ENCODE measurements around the gene ANKRD12. TPM values are rescaled to one million over a fixed set of nuclear protein-coding genes. Genes with fewer than 3 reads are reported as not detected.

The ANKRD12 gene
- total RNA-seq, 3 donors from 2014 or later = 47.7 to 66.9 (median 51.5) TPM

DNA sequence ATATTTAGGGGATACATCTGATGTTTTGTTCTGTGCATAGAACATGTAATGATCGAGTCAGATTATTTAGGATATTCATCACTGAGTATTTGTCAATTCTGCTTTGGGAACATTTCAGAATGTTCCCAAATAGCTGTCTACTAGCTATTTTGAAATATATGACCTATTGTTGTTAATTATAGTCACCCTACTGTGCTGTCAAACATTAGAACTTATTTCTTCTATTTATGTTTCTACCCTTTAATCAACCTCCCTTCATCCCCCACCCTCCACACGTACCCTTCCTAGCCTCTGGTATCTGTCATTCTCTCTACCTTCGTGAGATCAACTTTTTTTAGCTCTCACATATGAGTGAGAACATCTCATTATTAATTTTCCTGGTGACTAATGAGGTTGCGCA is 40.9 kb downstream of the ANKRD12 start:
- no peak for DNase-seq (ENCODE audit: low spot score in 2 of 2)
- no peak overlapping the region for H3K27ac ChIP-seq
- H3K4me3 ChIP-seq = no peak overlapping the region
- intact Hi-C loops (cut with DNase I; ENCODE audit: low total_unique reads) = no loop called here
- H3K9me3 ChIP-seq = no peaks in the 10 kb centered on the region
- H3K27me3 ChIP-seq = no peaks in the 10 kb centered on the region
- TF ChIP-seq POLR2AphosphoS5 (IDR thresholded peaks at IDR 0.05) (no peak), POLR2A (IDR thresholded peaks at IDR 0.05) (no peak)
- TF ChIP-seq, protein P1, sequence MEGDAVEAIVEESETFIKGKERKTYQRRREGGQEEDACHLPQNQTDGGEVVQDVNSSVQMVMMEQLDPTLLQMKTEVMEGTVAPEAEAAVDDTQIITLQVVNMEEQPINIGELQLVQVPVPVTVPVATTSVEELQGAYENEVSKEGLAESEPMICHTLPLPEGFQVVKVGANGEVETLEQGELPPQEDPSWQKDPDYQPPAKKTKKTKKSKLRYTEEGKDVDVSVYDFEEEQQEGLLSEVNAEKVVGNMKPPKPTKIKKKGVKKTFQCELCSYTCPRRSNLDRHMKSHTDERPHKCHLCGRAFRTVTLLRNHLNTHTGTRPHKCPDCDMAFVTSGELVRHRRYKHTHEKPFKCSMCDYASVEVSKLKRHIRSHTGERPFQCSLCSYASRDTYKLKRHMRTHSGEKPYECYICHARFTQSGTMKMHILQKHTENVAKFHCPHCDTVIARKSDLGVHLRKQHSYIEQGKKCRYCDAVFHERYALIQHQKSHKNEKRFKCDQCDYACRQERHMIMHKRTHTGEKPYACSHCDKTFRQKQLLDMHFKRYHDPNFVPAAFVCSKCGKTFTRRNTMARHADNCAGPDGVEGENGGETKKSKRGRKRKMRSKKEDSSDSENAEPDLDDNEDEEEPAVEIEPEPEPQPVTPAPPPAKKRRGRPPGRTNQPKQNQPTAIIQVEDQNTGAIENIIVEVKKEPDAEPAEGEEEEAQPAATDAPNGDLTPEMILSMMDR (IDR thresholded peaks at IDR 0.05) = no peak
- peaks cover 0 to 2% of the 10 kb centered on the region in 2 donors for H3K4me1 ChIP-seq
- no peaks in the 10 kb centered on the region for H3K36me3 ChIP-seq

GRCh38 chr18:9178557-9178956 is 42.0 kb downstream of the ANKRD12 start:
- H3K4me1 ChIP-seq = peaks cover 0 to 2% of the 10 kb centered on the region in 2 donors
- H3K9me3 ChIP-seq = no peaks in the 10 kb centered on the region
- no peak for TF ChIP-seq POLR2AphosphoS5 (IDR thresholded peaks at IDR 0.05)
- TF ChIP-seq, protein P1 (IDR thresholded peaks at IDR 0.05) = no peak
- no peak for TF ChIP-seq POLR2A (IDR thresholded peaks at IDR 0.05)
- DNase-seq (ENCODE audit: low spot score in 2 of 2) = no peak
- intact Hi-C loops (cut with DNase I; ENCODE audit: low total_unique reads) = no loop called here
- no peaks in the 10 kb centered on the region for H3K27me3 ChIP-seq
- H3K27ac ChIP-seq = no peak overlapping the region
- H3K4me3 ChIP-seq = no peak overlapping the region
- no peaks in the 10 kb centered on the region for H3K36me3 ChIP-seq

DNA sequence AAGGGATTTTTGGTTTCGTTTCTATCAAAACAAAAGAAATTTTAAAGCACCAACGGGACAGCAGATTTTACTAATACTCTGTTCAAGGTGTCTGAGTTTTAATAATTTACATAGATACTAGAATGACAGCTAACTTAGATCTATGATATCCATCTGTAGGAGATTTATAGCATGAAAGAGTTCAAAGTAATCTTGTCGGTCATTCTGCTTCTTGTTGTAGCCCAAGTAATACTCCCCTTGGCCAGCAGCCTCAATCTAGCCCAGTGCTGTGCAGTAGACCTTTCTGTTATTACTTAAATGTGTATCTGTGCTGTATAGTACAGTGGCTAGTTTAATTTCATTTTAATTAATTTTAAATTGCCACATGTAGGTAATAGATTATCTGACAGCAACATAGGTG is 44.7 kb downstream of the ANKRD12 start:
- Histone ChIP-seq H3K4me1 (no peaks in the 10 kb centered on the region), H3K9me3 (no peaks in the 10 kb centered on the region), H3K27me3 (no peaks in the 10 kb centered on the region), H3K27ac (no peak overlapping the region), H3K36me3 (no peaks in the 10 kb centered on the region), H3K4me3 (no peak overlapping the region)
- no peak for TF ChIP-seq POLR2AphosphoS5 (IDR thresholded peaks at IDR 0.05)
- TF ChIP-seq POLR2A (IDR thresholded peaks at IDR 0.05) = no peak
- TF ChIP-seq, protein P1 (IDR thresholded peaks at IDR 0.05) = no peak
- no peak for DNase-seq (ENCODE audit: low spot score in 2 of 2)
- intact Hi-C loops (cut with DNase I; ENCODE audit: low total_unique reads) = no loop called here

DNA sequence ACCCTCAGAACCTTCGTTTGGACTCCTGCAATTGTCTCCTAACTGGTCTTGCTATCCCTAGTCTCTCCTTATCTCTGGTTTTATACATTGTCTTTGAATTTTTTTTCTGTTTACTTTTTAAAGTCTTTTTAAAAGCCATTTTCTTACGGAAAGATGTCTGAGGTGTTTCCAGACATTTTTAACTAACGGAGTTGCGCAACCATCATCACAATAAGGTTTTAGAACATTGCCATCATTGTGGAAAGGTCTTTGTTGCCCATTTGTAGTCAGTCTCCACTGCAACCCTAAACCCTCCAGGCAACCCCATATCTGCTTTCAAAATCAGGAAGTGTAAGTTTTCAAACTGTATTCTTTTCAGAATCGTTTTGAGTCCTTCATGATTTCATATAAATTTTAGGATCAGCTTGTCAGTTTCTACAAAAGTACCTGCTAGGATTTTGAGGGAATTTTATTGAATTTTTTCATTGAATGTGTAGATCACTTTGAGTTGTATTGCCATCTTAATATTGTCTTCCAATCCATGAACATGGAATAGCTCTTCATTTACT is 46.3 kb downstream of the ANKRD12 start:
- Histone ChIP-seq H3K36me3 (no peaks in the 10 kb centered on the region), H3K27ac (no peak overlapping the region), H3K27me3 (no peaks in the 10 kb centered on the region), H3K4me3 (no peak overlapping the region), H3K4me1 (no peaks in the 10 kb centered on the region), H3K9me3 (no peaks in the 10 kb centered on the region)
- DNase-seq (ENCODE audit: low spot score in 2 of 2) = no peak
- intact Hi-C loops (cut with DNase I; ENCODE audit: low total_unique reads) = no loop called here
- TF ChIP-seq, protein P1 (IDR thresholded peaks at IDR 0.05) = no peak
- TF ChIP-seq POLR2A (IDR thresholded peaks at IDR 0.05) = no peak
- TF ChIP-seq POLR2AphosphoS5 (IDR thresholded peaks at IDR 0.05) = no peak

GRCh38 chr18:9184998-9185613 is 48.5 kb downstream of the ANKRD12 start:
- no peaks in the 10 kb centered on the region for H3K36me3 ChIP-seq
- H3K27ac ChIP-seq = peak overlapping the region; percentile 27 to 64
- TF ChIP-seq POLR2A (IDR thresholded peaks at IDR 0.05) (no peak), POLR2AphosphoS5 (IDR thresholded peaks at IDR 0.05) (no peak)
- TF ChIP-seq, protein P1 (IDR thresholded peaks at IDR 0.05) = no peak
- DNase-seq (ENCODE audit: low spot score in 2 of 2) = no peak
- H3K4me3 ChIP-seq = peak overlapping the region in 1 of 3 donors; percentile 13
- intact Hi-C loops (cut with DNase I; ENCODE audit: low total_unique reads) = no loop called here
- no peaks in the 10 kb centered on the region for H3K27me3 ChIP-seq
- H3K9me3 ChIP-seq = no peaks in the 10 kb centered on the region
- H3K4me1 ChIP-seq = no peaks in the 10 kb centered on the region

All from breast epithelium (tissue), 4 donors.